DMS53 (cell line): ENCODE results near the gene KAT7.
"Not testable (repeated sequence)": the region's sequence is repeated elsewhere in the genome, so short reads cannot be mapped to it uniquely, and the experiment has no call there.

Source experiments
- DNase-seq: peaks from one replicate; lab custom pipeline; 2025; lab: John Stamatoyannopoulos, UW

Gene KAT7

GRCh38 chr17:49809056-49809455, 20.6 kb downstream of the KAT7 start:
- no peak for DNase-seq

DNA sequence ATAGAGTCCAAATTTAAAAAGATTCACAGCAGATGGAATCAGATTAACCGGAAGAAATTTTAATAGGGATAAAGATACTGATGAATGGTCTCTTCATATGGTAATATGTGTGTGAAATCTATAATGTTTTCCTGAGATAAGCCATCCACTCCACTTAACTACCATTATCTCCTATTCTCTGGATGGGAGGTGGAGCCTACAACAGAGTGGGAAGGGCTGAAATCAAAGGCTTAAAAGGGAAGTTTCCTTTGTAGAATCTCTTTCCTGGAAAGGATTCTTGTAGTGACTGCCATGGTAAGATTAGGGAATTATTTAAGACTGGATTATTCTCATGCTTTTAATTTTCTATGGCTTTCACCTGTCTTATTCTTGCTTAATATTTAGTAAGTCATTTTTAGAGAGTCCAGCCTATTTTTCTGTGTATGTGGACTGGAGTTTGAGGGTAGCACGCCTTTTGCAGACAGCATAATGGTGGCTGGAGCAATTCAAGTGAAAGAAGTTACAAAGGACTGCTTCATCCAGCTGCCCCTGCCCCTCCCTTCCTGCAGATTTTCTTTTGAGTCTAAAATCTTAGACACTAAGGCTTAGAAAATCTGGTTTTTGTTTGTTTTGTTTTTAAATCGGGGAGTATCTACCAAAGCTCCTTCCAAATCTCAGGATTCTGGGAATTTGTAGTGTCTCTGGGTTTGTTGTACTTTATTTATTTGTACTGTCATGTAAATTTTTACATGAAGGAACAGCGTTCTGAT, 26.5 kb downstream of the KAT7 start:
- DNase-seq, result no peak

GRCh38 chr17:49815761-49816281, 27.3 kb downstream of the KAT7 start:
- DNase-seq, result no peak

DNA sequence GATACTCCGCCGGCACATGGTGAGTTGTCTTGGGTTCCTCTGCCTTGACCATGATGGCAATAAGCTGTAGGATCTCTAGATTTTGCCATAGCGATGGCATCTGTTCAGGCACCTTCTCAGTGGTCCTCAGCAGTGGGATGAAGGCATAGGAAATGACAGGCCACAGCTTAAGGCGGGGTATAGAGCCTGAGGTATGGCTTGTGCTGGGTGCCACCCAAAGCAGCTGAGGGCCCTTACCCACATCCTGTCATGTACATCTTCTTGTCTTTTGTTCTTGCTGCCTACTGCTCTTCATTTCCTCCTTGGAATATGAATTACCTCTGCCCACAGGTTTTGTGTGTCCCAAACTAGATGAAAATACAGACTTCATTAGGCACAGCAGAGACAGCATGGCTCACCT, 29.5 kb downstream of the KAT7 start:
- DNase-seq, result no peak

- no peak for DNase-seq
Observed at GRCh38 chr17:49819138-49819537, 30.7 kb downstream of the KAT7 start.

DNA sequence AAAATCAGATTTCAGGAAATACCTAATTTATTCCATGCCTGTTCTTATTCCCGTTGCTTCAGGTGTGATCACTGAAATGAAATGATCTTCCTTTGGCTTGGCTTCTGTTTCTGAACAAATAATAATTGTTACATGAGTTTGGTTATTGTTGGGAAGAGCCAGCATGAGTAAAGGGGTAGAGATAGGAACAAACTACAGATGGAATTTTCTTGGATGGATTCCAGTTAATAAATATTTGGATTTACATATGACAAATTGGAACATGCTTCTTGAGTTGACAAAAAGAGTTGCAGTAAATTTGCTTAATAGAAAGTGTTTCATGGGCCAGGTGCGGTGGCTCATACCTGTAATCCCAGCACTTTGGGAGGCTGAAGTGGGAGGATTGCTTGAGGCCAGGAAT, 31.2 kb downstream of the KAT7 start:
- DNase-seq, result no peak

DNA sequence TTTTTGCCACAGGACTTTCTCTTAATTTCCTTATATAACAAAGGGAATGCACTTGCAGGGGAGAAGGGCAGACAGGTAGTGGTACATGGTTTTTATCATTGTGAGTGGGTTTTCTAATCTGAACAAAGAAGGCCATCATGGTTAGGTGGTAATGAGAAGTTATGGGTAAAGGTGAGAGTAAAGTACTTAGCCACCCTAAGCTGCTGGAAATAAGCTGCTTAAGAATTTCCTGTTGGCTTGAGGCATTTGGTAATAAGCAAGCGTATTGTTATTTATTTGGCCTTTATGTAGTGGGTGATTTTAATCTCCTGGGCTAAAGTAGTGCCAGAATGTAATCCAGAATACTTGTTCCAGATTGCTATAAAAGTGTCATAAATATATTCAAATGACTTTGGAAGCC, 32.3 kb downstream of the KAT7 start:
- DNase-seq, result no peak

DNA sequence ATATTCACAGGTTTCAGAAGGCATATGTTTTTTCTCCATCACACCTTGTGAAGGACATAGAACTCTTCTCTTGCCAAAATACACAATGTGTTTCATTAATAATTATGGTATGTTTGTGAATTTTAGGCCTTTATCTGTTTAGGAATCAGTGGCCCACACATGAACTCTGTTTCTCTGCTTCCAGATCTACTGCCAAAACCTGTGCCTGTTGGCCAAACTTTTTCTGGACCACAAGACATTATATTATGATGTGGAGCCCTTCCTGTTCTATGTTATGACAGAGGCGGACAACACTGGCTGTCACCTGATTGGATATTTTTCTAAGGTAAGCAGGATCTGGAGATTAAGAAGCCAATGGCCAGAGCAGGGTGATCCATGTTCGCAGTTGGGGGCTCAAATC, 33.0 kb downstream of the KAT7 start:
- no peak for DNase-seq

GRCh38 chr17:49821916-49822315, 33.4 kb downstream of the KAT7 start:
- peak; percentile 67 for DNase-seq

- no peak for DNase-seq
Observed at GRCh38 chr17:49822829-49823228, 34.3 kb downstream of the KAT7 start.

GRCh38 chr17:49823614-49824013, 35.1 kb downstream of the KAT7 start:
- DNase-seq, result no peak

DNA sequence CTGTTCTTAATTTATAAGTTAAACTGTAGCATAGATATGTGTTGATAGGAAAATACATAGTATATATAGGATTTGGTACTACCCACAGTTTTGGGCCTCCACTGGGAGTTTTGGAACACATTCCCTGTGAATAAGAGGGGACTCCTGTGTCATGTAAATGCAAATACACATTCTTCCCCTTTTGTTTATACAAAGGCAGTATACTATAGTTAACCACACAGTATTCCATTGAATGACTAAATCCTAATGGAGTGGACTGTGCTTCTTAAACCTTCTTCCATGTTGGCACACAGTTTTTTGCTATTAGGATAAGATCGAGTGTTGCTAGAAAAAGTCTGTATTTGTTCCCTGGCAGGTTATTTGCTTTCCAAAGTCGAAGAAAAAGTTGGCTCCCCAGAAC, 37.2 kb downstream of the KAT7 start:
- no peak for DNase-seq

- DNase-seq, result not testable (repeated sequence)
Observed at GRCh38 chr17:49828325-49828724, 39.8 kb downstream of the KAT7 start.

- no peak for DNase-seq
Observed at GRCh38 chr17:49829026-49829425, 40.5 kb downstream of the KAT7 start.

- DNase-seq, result no peak
Observed at GRCh38 chr17:49830605-49831004, 42.1 kb downstream of the KAT7 start.

GRCh38 chr17:49832840-49833599, 44.5 kb downstream of the KAT7 start:
- no peak for DNase-seq

- no peak for DNase-seq
Observed at GRCh38 chr17:49834118-49834743, 45.8 kb downstream of the KAT7 start.

GRCh38 chr17:49835472-49835871, 47.0 kb downstream of the KAT7 start:
- DNase-seq, result peak; percentile 45

DNA sequence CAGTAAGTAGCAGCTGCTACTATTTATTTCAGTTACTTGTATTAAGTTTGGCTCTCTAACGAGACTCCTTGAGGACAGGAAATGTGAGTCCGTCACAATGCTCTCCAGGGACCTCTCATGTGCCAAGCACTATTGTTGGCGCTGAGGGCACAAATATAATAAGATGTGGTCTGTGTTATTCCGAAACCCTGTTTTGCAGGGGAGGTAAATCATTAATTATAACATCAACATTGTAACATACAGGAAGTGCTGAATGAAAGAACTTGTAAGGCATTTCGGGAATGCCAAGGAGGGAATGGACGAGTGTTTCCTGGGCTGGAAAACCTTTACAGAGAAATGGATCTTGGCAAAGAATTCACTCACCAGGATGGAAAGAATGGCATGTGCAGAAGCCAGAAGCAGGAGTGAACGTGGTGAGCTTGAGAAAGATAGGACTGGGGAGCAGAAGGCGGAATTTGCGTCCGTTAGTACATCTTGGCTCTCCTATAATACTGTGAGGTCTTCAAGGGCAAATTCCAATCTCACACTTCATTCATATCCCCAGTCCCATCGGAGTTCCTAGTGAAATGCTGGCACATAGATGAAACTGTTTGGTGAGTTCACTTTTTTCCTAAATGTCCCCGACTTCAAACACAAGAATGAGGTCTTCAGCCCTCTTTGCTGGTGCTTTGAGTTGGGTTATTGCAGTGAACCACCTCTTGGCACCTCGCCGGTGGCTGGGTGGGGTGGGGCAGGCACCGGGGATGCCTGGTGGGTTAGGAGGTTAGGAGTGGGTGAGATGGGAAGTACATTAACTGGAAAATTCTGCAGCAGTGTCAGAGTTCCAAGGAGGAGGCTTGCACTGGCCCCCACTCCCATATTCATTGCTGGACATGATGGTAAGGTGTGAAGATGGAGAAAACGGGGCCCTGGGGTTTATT, 47.9 kb downstream of the KAT7 start:
- DNase-seq, result peak; percentile 71

DNA sequence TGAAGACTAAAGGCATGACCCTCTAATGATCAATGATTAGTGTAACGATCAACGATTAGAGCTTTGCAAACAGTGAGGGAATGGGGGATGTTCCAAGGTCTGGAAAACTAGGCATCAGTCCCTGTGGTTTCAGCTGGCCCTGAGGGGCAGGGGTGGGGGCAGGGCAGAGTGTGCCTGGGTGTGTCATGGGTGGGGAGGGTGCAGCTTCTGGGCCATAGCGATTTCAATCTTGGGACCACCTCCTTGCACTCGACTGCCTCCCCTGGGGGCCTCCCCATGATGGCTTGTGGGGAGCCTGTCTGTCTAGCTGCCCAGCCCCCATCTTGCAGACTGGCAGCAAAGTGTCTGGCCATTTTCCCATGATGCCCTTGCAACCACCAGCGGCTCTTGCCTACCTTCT, 51.0 kb downstream of the KAT7 start:
- no peak for DNase-seq

DNA sequence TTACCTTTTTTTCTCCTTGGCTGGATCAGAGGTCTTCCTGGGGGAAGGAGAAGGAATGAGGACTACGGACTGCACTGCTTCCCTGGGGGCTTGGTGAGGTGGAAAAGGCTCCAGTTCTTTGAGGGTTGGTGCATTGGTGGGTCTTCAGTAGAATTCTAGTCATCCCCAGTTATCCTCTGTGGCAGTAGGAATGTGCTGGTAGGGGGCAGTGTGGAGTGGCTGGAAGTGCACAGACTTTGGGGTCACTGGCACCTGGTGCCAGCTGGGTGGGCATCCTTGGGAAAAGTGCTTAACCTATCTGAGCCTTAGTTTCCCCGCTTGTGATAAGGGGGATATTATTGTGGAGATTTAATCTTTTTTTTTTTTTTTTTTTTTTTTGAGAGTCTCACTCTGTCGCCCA, 53.1 kb downstream of the KAT7 start:
- DNase-seq, result no peak

DNA sequence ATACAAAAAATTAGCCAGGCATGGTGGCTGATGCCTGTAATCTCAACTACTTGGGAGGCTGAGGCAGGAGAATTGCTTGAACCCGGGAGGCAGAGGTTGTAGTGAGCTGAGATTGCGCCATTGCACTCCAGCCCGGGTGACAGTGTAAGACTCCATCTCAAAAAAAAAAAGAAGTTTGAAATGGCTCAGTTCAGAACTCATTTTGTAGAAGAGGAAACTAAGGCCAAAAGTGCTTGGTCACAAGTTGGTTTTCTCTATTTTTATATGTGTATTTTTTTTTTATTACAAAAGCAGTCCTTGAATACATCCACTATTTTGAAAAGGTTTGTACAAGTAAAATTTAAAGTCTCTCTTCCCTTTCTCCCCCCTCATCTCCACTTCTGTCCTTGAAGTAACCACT, 53.9 kb downstream of the KAT7 start:
- no peak for DNase-seq
